ENCODE measurements around the gene LCE2A. TPM values are rescaled to one million over a fixed set of nuclear protein-coding genes. Genes with fewer than 3 reads are reported as not detected.
"Not testable (repeated sequence)": the region's sequence is repeated elsewhere in the genome, so short reads cannot be mapped to it uniquely, and the experiment has no call there.

Gene LCE2A
- not detected in 2 replicates for total RNA-seq

DNA sequence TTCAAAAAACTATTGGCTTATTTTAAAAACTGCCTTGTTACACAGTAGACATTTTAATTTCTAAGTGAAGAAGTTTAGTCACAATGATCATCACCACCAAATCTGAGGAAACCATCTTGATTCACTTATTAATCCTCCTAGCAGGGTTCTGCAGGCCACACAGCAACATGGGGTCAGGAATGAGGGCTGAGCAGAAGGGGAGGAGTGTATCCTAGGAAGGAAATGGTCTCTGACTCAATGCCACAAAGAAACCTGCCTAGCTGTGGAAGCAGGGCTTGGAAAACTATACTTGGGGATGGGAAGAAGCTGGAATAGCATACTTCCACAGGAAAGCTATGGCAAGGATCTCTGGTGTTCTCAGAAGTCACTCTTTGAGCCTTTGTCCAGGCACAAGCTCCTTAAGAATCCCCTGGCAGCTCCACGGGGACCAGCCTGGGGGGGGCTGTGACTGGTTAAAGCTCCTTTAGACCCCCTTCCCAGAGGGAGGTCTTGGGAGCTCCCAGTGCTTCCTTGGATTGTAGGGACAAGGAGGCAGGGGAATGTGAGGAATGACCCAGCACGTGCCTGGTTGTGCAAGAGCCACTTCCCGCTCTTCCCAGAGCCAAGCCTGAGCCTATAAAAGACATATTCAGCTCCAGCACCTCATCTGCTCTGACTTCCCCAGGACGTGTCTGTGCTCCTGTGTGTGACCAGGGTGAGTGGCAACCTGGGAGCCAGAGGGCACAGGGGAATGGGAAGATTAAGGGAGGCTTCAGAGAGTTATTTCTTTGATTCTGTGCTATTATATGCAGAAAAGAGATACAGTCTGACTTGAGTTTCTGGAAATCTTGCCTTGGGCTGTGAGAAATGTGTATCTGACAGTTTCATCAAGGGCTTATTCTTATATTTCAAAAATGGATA, at the start of gene LCE2A:
Gene LCE2A (plus strand): TSS at position 645 of the 900 bp plus-strand sequence. CDS start 557 bp downstream, outside the sequence.
- DNase-seq (ENCODE audit: extremely low read depth, low read depth, low spot score), result no peak

DNA sequence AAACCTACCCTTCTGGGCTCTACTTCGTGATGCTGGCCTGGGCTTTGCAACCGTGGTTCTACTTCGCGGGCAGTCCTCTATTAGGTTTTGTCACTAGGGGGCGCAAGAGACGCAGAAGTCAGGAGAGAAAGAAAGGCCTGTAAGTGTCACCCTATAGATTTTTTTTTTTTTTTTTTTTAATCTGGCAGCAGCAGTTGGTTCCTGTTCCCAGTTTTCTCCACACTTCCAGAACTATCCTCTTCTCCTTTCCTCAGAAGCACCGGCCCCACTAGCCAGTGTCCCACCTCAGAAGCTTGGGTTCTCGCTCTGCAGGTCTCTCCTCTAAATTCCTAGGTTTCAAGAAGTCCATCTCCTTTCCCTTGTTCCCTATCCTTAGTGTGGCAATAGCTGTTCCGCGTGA, 44.0 kb upstream of the LCE2A start:
- no peak for DNase-seq (ENCODE audit: extremely low read depth, low read depth, low spot score)

DNA sequence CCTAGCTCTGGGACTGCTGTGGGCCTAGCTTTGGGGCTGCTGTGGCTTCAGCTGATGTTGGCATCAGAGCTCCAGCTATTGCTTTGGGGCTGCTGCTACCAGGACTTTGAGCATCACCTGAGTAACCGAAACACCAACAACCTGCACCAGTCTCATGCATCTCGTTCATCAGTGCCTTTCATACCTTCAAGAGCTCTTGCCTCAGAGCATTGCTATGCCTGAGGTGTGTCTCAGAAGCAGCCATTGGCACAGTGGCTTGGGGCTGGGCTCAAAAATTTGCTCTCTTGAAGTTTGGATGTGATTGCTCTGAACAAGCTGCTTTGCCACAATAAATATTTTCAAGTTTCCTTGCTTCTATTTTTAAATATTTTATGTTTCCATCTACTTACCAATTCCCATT, 41.7 kb upstream of the LCE2A start:
- no peak for DNase-seq (ENCODE audit: extremely low read depth, low read depth, low spot score)

DNA sequence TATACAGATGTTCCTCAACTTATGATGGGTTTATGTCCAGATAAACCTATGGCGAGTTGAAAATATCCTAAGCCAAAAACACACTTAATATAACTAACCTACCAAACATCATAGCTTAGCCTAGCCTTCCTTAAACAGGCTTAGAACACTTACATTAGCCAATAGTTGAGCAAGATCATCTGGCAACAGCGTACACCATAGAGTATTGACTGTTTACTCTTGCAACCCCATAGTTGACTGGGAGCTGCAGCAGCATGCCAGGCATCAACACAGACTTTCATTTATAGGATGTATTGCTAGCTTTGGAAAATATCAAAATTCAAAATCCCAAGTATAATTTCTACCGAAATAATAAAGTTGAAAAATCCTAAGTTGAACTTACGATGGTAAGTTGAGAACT, 40.5 kb upstream of the LCE2A start:
- DNase-seq (ENCODE audit: extremely low read depth, low read depth, low spot score), result no peak

DNA sequence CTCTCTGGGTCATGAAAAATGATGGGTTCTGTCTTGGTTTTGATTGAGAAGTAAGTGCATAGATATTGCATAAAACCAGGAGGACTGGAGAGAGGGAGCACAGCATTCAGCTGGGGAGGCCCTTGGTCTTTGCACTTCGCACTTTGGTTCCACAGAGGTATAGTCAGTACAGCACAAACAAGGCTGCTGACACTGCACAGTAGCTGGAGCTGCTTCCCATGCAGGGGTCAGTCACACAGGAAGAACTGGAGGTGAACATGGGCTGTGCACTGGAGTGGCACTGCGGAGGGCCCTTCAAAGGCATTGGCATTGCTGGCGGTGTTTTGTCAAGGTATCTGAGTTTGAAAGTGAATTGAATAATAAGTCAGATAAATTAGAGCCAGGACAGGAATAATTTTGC, 39.5 kb upstream of the LCE2A start:
- DNase-seq (ENCODE audit: extremely low read depth, low read depth, low spot score), result no peak

- no peak for DNase-seq (ENCODE audit: extremely low read depth, low read depth, low spot score)
These were observed 35.0 kb upstream of the LCE2A start, which contains the start of gene LCE2D for GRCh38 chr1:152663098-152663497. LCE2D (plus strand) TSS chr1:152663380; CDS start chr1:152664106, 726 bp downstream.

DNA sequence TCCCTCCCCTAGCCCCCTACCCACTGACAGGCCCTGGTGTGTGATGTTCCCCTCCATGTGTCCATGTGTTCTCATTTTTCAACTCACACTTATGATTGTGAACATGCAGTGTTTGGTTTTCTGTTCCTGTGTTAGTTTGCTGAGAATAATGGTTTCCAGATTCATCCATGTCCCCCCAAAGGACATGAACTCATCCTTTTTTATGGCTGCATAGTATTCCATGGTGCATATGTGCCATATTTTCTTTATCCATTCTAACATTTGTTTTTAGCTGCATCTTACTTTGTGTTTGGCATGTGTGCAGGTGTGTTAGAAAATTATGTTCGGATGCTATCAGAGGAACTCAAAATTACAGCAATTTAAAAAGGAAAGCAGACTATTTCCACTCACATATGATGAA, 32.0 kb upstream of the LCE2A start:
- not testable (repeated sequence) for DNase-seq (ENCODE audit: extremely low read depth, low read depth, low spot score)

GRCh38 chr1:152667648-152668047, 30.5 kb upstream of the LCE2A start:
- DNase-seq (ENCODE audit: extremely low read depth, low read depth, low spot score), result no peak

GRCh38 chr1:152673016-152673415, 25.1 kb upstream of the LCE2A start:
- DNase-seq (ENCODE audit: extremely low read depth, low read depth, low spot score), result no peak

GRCh38 chr1:152674983-152675382, 23.2 kb upstream of the LCE2A start, which contains the start of gene LCE2C:
LCE2C (plus strand) TSS chr1:152675279; CDS start chr1:152676016, 737 bp downstream.
- not testable (repeated sequence) for DNase-seq (ENCODE audit: extremely low read depth, low read depth, low spot score)

DNA sequence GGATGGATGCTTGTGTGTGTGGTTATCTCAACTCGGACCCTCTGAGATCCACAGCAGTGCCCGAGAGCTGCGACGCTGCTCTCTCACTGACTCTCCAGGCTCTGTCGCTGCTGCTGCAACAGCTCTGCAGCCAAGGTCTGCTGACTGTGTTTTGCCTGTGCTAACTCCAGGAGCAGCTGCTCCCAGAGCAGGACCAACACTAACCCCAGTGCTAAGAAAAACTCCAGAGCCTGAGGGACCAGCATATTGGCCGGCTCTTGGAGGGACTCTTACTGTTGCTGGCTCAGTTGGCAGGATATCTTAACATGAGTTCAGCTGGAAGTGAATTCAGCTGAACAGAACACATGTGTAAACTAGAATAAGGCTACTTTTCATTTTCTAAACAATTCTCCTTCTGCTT, 18.7 kb upstream of the LCE2A start:
- no peak for DNase-seq (ENCODE audit: extremely low read depth, low read depth, low spot score)

- DNase-seq (ENCODE audit: extremely low read depth, low read depth, low spot score), result no peak
These were observed 16.5 kb upstream of the LCE2A start for GRCh38 chr1:152681616-152682015.

DNA sequence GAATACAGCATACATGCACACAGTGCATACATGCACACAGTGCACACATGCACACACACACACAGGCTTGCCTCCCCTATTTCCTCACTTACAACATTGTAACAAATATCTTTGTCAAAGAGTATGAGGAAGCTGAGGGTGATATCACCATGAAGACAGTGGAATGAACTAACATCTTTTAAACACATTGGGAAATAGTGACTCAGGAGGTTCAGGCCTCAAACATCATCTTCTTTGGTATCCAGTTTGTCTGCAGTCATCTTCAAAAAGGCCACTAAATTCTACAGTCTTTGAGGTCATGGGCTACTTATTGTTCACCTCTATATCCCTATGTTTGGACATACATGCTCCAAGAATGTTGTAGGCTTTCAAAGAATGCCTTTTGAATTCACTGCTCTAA, 14.3 kb upstream of the LCE2A start:
- DNase-seq (ENCODE audit: extremely low read depth, low read depth, low spot score), result no peak

- not testable (repeated sequence) for DNase-seq (ENCODE audit: extremely low read depth, low read depth, low spot score)
These were observed 12.3 kb upstream of the LCE2A start, which contains the start of gene LCE2B for GRCh38 chr1:152685823-152686222. LCE2B (plus strand) TSS chr1:152686123; CDS start chr1:152686844, 721 bp downstream.

DNA sequence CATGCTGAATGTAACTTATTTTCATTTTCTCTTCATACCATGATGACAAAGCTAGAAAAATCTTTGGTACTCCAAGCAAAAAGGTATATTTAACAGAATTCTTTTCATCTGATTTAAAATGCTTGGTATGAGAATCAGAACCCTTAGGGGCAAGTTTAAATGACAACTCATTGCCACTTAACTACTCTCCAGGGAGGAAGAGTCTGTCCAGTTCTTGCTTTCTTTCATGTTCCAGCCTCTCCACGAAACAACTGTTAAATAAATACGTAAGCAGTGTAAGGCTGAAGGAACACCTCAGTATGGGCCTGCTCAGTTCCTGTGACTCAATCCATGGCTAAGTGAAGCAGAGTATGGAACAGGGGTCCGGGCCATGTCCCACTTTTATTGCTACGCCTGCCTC, 1.6 kb downstream of the LCE2A start:
- DNase-seq (ENCODE audit: extremely low read depth, low read depth, low spot score), result no peak

DNA sequence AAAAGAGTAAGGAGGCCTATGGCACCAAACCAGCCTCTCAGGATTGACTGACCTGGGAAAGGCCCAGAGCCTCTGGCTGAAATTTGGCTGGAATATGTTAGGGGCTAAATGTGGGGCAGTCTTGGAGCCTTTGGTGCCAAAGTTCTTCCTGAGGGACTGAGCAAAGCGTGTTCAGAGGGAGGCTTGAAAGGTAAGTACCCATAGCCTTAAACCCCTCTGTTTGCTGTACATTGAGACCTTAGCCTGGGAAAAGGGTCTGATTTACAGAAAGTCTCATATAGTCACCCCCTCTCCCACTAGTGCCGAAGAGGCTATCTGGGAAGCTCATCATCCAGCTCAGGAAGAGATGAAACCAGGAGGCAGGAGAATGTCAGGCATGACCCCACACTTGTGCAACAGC, 9.7 kb downstream of the LCE2A start, which contains the start of gene LCE4A:
Gene LCE4A (plus strand): TSS at position 301 of the 400 bp plus-strand sequence. CDS start 916 bp downstream, outside the sequence.
- DNase-seq (ENCODE audit: extremely low read depth, low read depth, low spot score), result no peak

DNA sequence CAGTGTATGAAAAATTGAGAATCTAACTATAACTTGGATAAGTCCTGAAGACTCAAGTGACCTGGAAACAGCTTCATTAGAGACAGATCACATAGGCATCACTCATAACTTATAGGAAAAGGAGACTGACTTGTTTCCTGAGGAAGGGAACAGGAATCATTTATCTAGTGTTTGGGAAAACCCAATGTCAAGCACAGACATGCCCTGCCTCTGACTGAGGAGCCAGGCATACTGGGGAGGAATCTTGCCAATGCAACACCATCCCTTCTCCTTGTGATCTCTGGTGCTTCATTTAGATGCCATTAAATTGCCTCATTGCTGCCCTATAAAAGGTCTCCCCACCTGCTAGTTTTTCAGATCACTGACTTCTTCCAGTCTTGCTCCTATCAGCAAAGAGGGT, 20.1 kb downstream of the LCE2A start:
- DNase-seq (ENCODE audit: extremely low read depth, low read depth, low spot score), result no peak

DNA sequence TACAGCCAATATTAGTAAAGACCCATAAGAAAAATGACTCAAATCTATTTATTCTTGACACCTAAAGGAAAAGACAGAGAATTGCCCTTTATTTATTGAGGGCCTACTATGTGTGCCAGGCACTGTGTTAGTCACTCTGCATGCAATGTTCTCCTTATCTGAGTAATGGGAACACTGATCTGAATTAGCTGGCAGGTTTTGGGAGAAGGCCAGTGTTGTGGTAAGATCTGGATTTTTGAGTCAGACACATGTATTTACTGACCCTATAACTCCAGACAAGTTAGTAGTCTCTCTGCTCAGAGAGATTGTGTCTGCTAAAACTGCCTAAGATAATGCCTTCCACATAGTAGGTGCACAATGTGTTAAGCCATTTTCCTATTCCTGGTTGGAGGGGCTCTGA, 27.1 kb downstream of the LCE2A start:
- no peak for DNase-seq (ENCODE audit: extremely low read depth, low read depth, low spot score)

- no peak for DNase-seq (ENCODE audit: extremely low read depth, low read depth, low spot score)
These were observed 30.8 kb downstream of the LCE2A start for GRCh38 chr1:152728986-152729385.

DNA sequence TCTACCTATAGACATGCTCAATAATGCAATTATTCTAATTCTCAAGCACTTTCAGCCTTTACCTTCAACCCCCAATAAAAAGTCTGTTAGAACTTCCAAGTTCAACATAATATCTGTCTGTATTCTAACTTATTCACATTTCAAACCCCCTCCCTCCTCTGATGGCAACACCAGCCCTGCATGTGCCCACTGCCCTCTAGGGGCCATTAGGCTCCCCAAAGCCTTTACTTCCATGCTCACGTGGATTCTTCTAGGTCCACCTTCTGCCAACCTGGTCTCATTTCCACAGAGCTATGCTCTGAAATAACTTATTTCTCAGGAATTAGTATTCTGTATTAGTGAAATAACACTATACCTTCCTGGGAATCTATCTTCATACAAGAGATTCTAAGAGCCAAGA, 37.5 kb downstream of the LCE2A start:
- no peak for DNase-seq (ENCODE audit: extremely low read depth, low read depth, low spot score)

DNA sequence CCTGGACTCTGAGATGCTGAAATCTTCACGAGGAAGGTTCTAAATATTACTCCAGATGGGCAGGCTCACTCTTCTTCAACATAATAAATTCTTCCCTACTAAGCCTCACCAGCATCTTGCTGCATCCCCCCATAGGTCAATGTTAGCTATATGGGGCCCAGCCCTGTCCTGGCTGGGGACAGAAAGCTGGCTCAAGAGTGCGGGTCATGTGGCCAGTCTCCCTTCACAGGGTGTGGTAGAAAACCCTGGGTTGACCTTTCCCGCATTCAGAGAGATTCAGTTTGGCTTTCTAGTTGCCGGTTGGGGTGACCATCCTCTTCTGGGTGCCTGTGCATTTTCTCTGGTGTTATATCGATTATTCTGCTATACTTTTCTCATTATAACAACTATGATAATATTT, 39.9 kb downstream of the LCE2A start:
- DNase-seq (ENCODE audit: extremely low read depth, low read depth, low spot score), result no peak

DNA sequence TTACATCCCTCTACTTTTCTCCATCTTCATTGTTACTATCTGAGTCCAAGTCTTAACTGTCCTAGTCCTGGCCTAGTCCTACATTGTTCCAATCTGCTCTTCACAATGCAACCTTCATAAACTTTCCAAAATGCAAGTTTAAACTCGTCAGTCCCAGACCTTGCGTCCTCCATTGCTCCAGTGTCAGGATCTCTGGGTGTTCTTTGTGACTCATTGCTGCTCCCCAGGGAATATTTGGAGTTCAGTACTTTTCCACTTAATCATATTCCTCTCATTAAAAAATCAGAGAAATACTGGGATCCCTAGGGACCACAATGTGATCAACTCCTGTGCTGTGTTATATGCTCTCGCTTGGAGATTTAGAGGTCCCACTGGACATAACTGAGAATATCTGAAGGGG, 41.7 kb downstream of the LCE2A start:
- DNase-seq (ENCODE audit: extremely low read depth, low read depth, low spot score), result no peak

Measured in glomerular endothelial cell (primary cell).